GM12872 (cell line): ENCODE results near the gene HOXA2.

Source experiments
- TF ChIP-seq, protein P1 (sequence below): IDR thresholded peaks from 3 replicates; pipeline ENCODE4 v1.5.1; 2011; ENCODE audit warnings: low read depth, mild to moderate bottlenecking, low read length, moderate library complexity; ENCODE audit not compliant: insufficient read depth

Gene HOXA2

DNA sequence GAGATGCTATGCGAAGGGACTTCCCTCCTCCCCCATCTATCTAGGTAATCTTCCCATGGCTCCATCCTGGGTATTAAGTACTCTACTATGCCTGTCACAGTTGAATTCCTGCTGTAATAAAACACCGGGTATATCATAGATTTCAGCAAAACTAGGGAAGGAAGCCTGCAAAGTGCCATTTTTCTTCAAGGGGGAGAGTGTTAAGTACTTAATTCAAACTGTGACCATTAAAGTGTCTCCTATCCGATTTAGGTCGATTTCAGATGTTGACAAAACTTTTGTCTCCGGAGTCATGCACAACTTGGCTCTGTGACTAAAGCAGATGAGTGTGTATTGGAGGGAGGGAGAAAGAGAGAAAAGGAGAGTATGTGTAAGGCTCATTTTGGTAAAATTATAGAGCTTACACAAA is 23.5 kb upstream of the HOXA2 start:
- TF ChIP-seq, protein P1, sequence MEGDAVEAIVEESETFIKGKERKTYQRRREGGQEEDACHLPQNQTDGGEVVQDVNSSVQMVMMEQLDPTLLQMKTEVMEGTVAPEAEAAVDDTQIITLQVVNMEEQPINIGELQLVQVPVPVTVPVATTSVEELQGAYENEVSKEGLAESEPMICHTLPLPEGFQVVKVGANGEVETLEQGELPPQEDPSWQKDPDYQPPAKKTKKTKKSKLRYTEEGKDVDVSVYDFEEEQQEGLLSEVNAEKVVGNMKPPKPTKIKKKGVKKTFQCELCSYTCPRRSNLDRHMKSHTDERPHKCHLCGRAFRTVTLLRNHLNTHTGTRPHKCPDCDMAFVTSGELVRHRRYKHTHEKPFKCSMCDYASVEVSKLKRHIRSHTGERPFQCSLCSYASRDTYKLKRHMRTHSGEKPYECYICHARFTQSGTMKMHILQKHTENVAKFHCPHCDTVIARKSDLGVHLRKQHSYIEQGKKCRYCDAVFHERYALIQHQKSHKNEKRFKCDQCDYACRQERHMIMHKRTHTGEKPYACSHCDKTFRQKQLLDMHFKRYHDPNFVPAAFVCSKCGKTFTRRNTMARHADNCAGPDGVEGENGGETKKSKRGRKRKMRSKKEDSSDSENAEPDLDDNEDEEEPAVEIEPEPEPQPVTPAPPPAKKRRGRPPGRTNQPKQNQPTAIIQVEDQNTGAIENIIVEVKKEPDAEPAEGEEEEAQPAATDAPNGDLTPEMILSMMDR: no peak

DNA sequence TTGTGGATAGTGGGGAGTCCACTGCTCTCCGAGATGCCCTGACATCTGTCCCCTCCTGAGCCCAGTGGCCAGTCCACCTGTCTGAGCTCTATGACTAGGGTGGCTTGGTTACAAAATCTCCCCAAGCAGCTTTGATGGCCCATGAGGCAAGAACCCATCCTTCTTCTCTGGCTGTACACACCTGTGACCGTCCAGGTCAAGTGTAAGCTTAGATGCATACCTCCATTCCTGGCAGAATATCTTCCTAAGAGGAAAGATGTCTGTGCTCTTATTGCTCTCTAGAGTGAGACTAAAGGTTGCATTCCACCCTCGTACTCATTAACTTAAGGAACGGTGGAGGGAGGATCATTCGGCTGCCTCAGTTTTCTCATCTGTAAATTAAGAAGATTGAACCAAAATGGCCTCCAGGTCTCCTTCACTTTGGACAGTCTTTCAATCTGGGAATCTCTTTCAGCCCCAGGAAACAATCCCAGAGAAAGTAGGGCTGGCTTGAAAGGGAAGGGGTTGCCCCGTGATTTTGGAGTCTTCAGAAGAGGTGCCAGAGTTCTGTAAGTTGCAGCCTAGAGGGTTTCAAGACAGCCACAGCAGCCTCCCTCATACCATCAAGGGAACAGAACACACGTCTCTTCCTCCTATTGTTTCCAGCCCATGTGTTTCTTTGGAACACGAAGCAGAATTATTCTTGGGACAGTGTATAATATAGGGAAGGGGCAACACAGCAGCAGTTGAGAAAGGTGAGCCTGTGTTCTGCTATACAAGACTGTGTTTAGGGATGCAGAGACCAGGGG is 22.6 kb upstream of the HOXA2 start:
- TF ChIP-seq, protein P1: no peak

DNA sequence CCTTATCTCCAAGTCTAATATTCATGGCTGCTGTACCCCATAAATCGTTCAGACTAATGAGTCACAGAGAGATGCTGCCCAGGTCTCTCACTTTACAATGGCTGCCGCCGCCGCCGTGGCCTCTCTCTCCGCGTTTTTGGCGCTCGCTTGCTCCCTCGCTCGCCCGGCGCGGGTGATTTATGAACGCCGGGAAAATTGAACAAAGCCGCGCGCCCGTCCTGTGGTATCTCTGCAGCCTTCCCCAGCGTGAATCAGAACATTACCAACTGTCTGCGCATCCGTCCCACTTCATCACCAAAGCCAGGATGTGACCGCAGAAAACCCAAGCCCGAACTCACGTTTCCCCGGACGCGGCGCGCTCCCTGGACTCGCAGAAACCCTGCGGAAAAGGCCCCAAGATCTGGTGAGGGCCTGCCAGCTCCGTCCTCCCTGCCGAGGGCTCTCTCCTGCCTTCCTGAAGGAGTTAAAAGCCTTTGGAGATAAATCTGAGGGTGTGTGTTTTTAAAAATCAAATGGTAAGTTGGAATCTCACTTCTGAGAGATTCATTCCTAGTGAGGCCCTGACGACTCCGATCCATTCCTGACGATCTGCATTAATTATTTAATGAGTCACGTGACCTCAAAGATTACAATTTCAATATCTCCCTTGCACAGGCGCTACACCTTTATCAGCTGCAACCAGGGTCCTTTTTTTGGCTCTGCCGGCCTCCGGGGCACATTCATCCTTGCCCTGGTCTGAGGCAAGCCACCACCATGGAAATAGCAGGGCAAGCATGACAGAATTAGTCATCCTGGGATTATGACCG is 21.8 kb upstream of the HOXA2 start:
- TF ChIP-seq, protein P1: no peak

DNA sequence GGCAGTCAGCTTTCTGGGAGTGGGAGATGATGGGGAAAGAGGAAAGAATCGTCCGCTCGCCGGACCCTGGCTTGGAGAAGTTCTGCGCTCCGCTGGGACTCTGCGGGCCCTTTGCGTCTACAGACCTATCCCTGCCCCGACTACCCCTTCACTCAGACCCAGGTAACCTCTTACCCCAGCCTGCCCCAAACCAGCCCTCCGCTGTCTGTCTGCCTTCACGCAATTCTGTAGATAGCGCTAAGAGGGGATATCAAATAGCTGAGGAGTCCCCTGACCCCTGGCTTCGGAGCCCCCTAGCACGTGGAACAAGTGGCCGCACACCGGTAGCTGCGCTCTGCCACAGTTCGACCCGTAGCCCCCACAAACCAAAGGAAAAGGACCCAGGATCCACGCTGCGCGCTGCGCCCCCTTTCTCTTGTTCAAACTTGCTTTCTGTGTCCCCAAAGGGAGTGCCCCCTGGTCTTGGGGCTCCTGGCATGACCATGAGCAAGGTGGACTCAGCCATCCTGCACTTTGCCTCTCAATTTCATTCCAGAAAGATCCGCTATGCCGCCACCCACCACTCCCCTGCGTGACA is 21.1 kb upstream of the HOXA2 start:
- TF ChIP-seq, protein P1: no peak

DNA sequence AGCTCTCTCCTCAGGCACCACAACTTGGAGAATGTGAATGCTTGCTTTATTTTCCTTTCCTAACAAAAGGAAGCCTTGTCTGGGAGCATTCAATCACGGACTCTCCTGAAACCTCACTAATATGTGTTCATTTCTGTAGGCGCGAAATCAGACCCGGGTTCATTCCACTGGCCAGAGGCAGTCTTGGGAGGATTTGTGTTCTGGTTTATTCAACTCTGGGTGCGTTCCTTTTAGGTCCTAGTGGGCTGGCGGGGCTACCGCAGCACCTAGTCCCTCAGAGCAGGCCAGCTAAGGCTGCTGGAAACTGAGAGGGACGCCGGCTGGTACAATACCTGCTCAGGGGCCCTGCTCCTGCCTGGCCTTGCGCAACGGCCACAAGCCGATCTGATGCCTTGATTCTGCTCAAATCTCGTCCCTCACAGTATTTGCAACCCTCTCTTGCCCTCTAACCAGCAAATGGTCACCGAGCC is 20.6 kb upstream of the HOXA2 start:
- TF ChIP-seq, protein P1: no peak

DNA sequence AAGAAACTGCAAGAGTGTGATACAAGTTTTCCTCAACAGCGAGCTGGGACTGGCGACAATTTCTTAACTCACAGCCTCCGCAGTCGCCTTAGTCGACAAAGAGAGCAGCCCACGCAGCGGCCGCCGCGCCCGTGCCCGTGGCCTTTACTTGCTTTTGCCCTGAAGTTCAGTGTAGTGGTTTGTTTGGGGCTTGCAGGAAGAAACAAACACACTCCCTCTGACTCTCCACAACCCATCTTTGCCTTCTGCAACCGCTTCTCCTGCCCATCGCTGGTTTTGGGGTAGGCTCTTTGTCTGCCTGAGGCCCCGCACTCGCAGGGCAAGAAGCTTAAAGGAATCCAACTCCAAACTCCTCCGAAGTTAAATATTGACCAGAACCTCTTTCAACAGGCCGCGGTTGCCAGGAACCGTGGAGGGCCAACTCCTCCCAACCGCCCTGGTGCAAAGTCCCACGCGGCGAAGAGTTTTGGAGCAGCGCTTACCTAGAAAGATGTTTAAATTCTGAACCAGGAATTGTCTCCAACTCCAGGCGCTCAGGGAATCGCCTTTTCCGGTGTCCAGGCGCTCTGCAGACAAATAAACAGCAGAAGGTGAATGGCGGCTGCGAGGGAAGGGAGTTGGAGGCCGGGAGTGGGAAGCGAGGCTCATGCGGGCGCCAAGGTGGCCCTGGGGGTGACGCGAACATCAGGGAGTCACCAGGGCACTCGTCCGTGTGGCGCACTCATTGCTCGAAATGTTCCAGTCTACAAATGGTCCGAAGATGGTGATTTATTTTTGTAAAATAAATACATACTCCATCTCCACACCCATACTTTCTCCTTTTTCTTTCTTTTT is 19.8 kb upstream of the HOXA2 start:
- TF ChIP-seq, protein P1: no peak

DNA sequence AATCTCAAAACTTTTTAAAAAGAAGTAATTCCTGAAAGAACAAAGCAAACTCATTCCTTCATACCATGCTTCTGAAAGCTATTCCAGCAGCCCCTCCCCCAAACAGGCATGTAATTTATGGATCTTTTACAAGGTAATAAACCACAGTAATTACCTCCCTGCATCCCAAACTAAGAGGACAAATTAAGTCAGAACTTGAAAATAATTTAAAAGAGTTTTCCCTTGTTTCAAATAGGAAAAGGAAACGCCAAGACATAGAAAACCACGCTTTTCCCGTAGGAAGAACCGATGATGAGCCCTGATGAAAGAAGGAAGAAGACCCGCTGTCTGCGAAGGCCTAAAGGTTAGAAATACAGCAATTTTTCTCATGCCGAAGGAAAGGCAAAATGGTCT is 19.2 kb upstream of the HOXA2 start:
- TF ChIP-seq, protein P1: no peak
